Measurements from ENCODE around the gene PGAM4.

DNA sequence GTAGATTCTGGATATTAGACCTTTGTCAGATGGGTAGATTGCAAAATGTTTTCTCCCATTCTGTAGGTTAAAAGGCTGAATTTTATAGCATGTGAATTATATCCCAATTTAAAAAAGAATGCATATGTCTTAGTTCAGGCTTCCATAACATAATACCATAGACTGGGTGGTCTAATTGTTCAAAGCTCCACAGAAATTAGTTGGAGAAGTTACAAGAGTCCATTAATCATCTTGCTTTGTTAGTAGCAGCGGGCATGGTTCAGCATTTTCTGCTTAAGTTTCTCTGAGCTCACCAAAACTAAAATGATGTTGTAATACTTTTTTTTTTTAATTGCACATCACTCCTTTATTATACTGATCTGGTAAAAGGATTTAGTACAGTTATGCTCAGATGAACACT, 1.8 kb downstream of the PGAM4 start:
- TF ChIP-seq, protein P1, sequence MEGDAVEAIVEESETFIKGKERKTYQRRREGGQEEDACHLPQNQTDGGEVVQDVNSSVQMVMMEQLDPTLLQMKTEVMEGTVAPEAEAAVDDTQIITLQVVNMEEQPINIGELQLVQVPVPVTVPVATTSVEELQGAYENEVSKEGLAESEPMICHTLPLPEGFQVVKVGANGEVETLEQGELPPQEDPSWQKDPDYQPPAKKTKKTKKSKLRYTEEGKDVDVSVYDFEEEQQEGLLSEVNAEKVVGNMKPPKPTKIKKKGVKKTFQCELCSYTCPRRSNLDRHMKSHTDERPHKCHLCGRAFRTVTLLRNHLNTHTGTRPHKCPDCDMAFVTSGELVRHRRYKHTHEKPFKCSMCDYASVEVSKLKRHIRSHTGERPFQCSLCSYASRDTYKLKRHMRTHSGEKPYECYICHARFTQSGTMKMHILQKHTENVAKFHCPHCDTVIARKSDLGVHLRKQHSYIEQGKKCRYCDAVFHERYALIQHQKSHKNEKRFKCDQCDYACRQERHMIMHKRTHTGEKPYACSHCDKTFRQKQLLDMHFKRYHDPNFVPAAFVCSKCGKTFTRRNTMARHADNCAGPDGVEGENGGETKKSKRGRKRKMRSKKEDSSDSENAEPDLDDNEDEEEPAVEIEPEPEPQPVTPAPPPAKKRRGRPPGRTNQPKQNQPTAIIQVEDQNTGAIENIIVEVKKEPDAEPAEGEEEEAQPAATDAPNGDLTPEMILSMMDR (CRISPR knock-in tag; IDR thresholded peaks at IDR 0.05) = no peak
- no peak for TF ChIP-seq TBP (CRISPR knock-in tag; IDR thresholded peaks at IDR 0.05)
- no peak for TF ChIP-seq ZNF570 (CRISPR knock-in tag; IDR thresholded peaks at IDR 0.05; ENCODE audit: borderline replicate concordance)
- TF ChIP-seq POLR2G (IDR thresholded peaks at IDR 0.05; ENCODE audit: low read depth, low read length) = no peak
- TF ChIP-seq CREM (IDR thresholded peaks at IDR 0.05) = no peak
- no peak for TF ChIP-seq CREM (CRISPR knock-in tag; IDR thresholded peaks at IDR 0.05)
- no peak for TF ChIP-seq SRY (CRISPR knock-in tag; IDR thresholded peaks at IDR 0.05)
